ENCODE results near the gene CA4.

CA4 gene

DNA sequence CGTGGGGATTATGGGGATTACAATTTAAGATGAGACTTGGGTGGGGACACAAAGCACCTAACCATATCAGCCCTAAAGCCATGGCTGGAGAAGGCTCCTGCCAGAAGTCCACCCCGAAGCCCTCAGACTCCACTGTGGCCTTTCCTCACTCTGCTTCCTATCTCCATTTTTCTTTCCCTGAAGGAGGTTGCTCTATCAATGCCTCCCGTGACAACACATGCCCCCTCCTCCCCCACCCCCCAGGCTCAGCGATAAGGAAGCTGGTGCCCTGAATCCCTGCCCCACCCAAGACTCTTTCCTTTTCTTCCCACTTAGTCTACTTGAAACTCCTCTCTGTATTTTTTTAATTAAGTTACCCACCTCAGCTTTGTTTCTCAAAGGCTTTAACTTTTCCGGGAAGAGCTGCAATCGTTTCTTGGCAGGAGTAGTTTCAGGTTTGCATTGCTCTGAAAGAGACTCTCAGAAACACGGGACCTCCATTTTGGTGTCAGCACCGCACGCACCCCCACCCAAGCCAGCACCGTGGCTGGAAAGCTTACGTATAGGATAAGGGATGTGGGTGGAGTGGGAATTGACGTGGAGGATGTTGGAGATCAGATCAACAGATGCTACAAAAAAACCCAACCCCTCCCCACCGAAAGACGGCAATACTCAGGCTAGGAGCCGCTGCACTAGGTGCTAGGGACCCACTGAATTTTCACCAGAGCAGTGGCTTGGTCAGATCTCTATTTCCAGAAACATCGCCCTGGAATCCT lies 15.2 kb upstream of the CA4 start:
- peak; percentile 23 for DNase-seq

- peak; percentile 88 for DNase-seq
These were observed 14.4 kb upstream of the CA4 start for GRCh38 chr17:60135151-60135950.

- peak; percentile 7 for DNase-seq
These were observed 13.7 kb upstream of the CA4 start for GRCh38 chr17:60135951-60136666.

DNA sequence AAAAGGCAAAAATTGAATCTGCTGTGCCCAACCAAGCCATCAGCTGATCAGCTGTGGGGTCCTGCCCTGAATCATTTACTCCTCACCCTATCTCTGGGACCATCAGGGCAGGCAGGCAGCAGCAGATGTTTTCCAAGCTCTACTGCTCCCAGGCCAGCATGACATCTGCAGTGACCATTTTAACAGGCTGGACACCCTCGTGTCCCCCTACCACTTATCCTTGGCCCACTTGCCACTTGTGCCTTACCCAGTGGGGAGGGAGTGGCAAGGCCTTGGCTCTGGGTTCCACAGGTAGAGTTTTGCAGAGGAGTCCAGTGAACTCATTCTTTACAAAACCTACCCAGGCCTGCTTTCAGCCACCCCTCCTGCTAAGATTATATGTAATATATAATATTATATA lies 12.0 kb upstream of the CA4 start:
- DNase-seq, result peak; percentile 0

DNA sequence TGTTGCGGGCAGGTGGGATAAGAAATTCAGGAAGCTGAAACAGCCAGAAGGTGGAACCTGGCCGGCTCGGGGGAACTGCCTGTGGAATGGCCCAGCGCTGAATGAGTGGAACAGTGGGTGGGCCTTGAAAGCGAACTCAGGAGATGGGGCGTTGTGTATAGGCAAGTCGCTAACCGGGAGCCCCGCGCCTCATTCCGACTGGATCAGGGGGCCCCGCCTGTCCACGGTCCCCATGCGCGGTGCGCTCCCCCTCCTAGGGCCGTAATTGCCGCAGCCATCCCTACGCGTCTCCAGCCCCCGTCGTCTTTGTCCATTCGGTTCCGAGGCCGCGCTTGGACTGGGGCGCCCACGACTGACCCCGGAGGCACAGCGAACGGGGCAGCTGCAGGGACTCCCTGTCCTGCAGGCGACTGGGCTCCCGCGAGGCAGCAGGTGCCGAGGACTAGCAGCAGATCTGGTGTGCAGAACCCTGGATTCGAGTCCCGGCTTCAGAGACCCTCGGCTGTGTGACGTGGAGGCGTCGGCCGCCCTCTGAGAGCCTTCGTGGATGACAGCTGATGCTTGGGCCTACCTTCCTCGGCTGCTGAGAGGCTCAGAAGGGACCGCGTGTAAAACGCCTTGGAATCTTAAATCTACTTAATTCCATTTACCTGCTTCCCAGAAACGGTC lies 10.9 kb upstream of the CA4 start:
- DNase-seq, result peak; percentile 12

- peak; percentile 82 for DNase-seq
These were observed 10.1 kb upstream of the CA4 start for GRCh38 chr17:60139438-60140285.

- DNase-seq, result no peak
These were observed 8.4 kb upstream of the CA4 start for GRCh38 chr17:60141111-60142018.

DNA sequence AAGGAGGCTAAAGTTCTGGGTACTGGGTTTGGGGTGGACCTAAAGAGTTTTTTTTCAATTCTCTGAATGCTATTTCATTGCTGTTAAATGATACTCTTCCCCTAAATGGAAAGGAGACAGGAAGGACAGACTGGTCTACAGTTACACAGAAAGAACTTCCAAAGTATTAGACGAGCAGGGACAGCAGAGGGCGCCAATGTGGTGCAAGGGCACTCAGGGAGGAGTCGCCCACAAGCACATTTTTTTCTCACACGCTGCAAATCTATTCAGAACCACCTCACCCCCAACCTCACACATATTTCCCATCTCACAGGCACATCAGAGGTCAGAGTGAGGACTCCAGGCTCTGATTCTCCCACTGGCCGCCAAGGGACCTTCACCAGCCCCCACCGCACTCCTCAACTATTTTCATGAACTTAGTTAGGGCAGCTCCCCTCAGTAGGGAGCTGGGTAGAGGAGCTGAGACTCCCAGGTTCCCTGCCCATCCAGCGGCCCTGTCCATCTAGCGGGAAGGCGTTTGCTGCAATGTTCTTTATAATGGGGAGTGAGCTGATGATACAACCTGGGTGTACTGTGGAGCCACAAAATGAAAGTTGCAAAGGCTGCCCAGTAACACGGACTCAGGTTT lies 6.8 kb upstream of the CA4 start:
- DNase-seq, result peak; percentile 83

- DNase-seq, result no peak
These were observed 4.5 kb upstream of the CA4 start for GRCh38 chr17:60145006-60145935.

- no peak for DNase-seq
These were observed 3.6 kb upstream of the CA4 start for GRCh38 chr17:60146206-60146605.

DNA sequence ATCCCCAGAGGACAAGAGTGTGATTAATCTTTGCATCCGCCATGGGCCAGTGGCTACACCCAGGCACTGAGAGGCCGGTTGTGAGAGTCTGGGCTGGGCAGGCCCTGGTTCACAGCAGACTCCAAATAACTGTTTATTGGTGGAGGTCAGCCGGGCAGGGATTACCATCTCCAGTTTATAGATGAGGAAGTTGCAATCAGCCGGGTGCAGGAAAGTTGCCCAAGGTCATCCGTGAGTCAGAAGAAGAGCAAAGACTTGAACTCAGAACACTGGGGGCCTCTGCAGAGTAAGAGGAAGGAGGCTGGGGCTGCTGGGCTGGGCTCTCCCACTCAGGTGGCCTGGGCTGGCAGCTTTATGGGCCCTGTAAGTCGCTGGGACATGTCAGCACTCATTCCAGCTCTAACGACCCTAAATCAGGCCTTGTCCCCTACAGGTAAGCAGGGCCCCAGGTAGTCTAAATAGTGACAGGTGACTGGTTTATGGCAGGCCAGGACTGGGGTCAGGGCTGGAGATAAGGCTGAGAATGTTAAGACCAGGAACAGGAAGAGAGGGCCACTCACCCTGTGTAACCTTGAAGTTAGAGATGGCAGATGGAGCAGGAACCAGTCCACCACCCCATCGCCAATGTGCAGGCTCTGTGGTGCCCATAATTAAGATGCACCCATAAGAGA lies 2.1 kb upstream of the CA4 start:
- no peak for DNase-seq

DNA sequence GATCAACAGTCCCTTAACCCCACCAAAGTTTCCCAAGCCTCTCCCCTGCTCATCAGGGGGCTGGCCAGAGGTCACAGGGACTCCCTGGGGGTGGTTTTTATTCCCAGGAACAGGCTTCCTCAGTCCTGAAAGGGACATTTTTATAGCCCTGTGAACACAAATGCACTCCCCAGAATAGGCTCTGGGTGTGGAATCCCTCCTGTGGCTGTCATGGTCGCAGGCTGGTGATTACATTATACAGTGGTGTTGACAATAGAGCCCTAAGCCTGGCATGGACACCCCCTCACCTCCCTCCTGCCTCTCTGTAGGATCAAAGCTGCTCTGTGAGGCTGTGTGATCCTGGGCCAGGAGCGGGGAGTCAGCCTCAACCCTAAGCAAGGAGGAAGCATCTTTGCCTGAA lies 1.4 kb upstream of the CA4 start:
- no peak for DNase-seq

DNA sequence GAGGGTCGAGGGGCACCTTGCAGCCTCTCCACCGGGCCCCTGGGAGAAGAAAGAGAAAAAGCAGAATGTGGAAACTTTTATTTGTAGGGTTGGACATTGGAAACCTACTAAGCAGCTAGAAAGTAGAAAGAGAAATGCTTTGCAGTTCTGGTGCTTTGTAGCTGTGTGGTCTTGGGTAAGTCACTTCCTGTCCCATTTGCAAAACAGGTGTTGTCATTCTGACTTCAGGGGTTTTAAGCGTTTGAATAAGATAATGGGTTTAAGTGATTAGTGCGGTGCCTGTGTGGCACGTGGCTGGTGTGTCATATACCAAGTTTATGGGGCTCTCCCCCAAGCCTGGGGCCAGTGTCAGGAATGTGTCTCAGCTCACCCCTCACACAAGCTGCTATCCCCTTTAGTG lies 1.6 kb downstream of the CA4 start:
- DNase-seq, result no peak

DNA sequence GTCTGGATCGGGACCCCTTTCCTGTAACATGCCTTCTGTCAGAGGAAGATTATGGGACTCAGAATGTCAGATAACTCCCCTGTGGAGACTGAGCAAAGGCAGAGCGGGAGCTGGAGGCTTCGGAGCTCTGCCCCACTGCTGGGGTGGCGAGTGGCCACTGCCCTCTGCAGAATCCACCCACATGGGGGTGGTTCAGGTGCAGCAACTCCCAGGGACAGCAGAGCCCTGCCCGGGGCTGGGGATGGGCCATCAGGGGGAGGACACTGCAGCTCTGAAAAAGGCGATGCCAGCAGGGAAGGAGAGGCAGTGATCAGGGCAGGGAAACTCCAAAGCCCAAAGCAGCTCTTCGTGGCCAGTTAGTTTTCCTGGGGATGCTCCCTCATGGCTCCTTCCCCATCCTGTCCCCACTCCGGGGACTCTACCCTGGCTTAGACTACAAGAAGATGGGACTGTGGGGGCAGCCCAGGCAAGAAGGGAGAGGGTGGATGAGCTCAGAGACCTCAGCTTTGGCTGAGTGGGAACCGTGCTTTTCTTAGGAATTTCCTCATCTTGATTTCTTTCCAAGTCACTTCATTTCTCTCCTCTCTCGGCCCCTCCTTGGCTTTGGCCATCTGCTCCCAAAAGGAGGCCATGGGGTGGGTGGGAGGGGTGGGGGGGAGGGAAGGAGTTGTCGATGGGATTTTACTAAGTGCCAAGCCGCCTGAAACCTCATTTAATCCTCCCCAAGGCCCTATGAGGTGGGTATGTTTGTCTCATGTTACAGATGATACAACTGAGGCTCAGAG lies 4.0 kb downstream of the CA4 start:
- peak; percentile 63 for DNase-seq

- peak; percentile 89 for DNase-seq
These were observed 5.0 kb downstream of the CA4 start for GRCh38 chr17:60154616-60155426.

DNA sequence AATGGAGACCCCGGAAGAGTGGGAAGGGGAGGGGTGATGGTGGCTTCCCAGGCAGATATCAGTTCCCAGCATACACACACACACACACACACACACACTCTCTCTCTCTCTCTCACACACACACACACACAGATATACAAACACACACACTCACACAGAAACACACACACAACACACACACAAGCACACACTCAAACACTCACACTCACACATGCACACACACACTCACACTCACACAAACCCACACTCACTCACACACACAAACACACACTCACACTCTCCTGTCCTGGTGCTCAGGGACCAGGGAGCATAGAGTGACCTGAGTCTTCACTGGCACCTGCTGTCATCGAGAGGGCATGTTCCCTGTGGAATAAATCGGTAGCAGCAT lies 5.6 kb downstream of the CA4 start:
- no peak for DNase-seq

GRCh38 chr17:60155815-60156214 lies 6.0 kb downstream of the CA4 start:
- no peak for DNase-seq
